ENCODE data around the gene OAS2. TPM values are rescaled to one million over a fixed set of nuclear protein-coding genes. Genes with fewer than 3 reads are reported as not detected.

The OAS2 gene
- total and polyA plus RNA-seq, 9 of the 15 experiments (the other 6 are each of a cell fraction or from before 2014, with no cell fraction given) = 0.13 to 0.85 TPM; not detected in 7

- TF ChIP-seq ZBTB40 (IDR thresholded peaks at IDR 0.05) = no peak
- TF ChIP-seq ZBTB40 (CRISPR knock-in tag; IDR thresholded peaks at IDR 0.05) = no peak
- no peak for TF ChIP-seq SAFB2 (IDR thresholded peaks at IDR 0.05; ENCODE audit: borderline replicate concordance, low read depth, low read length, severe bottlenecking)
- no peak for TF ChIP-seq THAP7 (CRISPR knock-in tag; IDR thresholded peaks at IDR 0.05)
- TF ChIP-seq JUN (IDR thresholded peaks at IDR 0.05; ENCODE audit: borderline replicate concordance, low read depth, low read length) = no peak
- TF ChIP-seq JUN (CRISPR knock-in tag; IDR thresholded peaks at IDR 0.05; ENCODE audit: borderline replicate concordance) = no peak
- TF ChIP-seq RBM14 (IDR thresholded peaks at IDR 0.05; ENCODE audit: borderline replicate concordance, insufficient read depth, low read depth, low read length) = no peak
- no peak for TF ChIP-seq U2AF2 (optimal IDR thresholded peaks at IDR 0.05; ENCODE audit: low read depth, low read length)
- TF ChIP-seq CHD2 (IDR thresholded peaks at IDR 0.05; ENCODE audit: low read depth, low read length) = no peak
- no peak for TF ChIP-seq E2F5 (CRISPR knock-in tag; IDR thresholded peaks at IDR 0.05)
- no peak for TF ChIP-seq POLR3A (IDR thresholded peaks at IDR 0.05; ENCODE audit: borderline replicate concordance, extremely low read depth, insufficient read depth, insufficient read length)
Observed at GRCh38 chr12:113050795-113051194, 72.5 kb downstream of the OAS2 start (continued).
